ENCODE data around the gene LRBA. TPM values are rescaled to one million over a fixed set of nuclear protein-coding genes. Genes with fewer than 3 reads are reported as not detected.

LRBA gene
- total RNA-seq, 2 donors from 2014 or later: 50.1 to 59.9 TPM

- Histone ChIP-seq H3K27ac (no peak overlapping the region), H3K27me3 (no peaks in the 10 kb centered on the region), H3K36me3 (replicated peaks in 1 of 2; ENCODE audit: insufficient read depth in 1 of 2, low read depth in 2 of 2) (no peaks in the 10 kb centered on the region), H3K9me3 (no peaks in the 10 kb centered on the region), H3K4me1 (peaks cover 4% of the 10 kb centered on the region), H3K4me3 (no peak overlapping the region)
- no peak for TF ChIP-seq POLR2A (IDR thresholded peaks at IDR 0.05)
- no peak for TF ChIP-seq CTCF (IDR thresholded peaks at IDR 0.05)
- intact Hi-C loops (cut with DNase I): no loop called here
- ATAC-seq (no peak), DNase-seq (no peak)
- 86 to 94% methylated on average over 2 of the region's 2 CpGs for WGBS, 2 donors
Measured at GRCh38 chr4:150683775-150684350, 331.2 kb downstream of the LRBA start.

GRCh38 chr4:150682126-150682525, 333.0 kb downstream of the LRBA start:
- Histone ChIP-seq H3K27ac (no peak overlapping the region), H3K27me3 (no peaks in the 10 kb centered on the region), H3K36me3 (replicated peaks in 1 of 2; ENCODE audit: insufficient read depth in 1 of 2, low read depth in 2 of 2) (no peaks in the 10 kb centered on the region), H3K4me3 (no peak overlapping the region), H3K9me3 (no peaks in the 10 kb centered on the region), H3K4me1 (peaks cover 4% of the 10 kb centered on the region)
- intact Hi-C loops (cut with DNase I): no loop called here
- 93 to 100% methylated on average over 1 of the region's 1 CpG for WGBS, 2 donors
- ATAC-seq (no peak), DNase-seq (no peak)
- TF ChIP-seq CTCF (IDR thresholded peaks at IDR 0.05) (no peak), POLR2A (IDR thresholded peaks at IDR 0.05) (no peak)

- ATAC-seq: no peak
Measured at GRCh38 chr4:150681063-150681462, 334.0 kb downstream of the LRBA start.

GRCh38 chr4:150680651-150681050, 334.4 kb downstream of the LRBA start:
- no peak for DNase-seq
- intact Hi-C loops (cut with DNase I): no loop called here
- Histone ChIP-seq H3K36me3 (replicated peaks in 1 of 2; ENCODE audit: insufficient read depth in 1 of 2, low read depth in 2 of 2) (no peaks in the 10 kb centered on the region), H3K27me3 (no peaks in the 10 kb centered on the region), H3K9me3 (no peaks in the 10 kb centered on the region), H3K4me1 (peaks cover 4% of the 10 kb centered on the region), H3K27ac (no peak overlapping the region), H3K4me3 (no peak overlapping the region)
- no peak for ATAC-seq
- TF ChIP-seq CTCF (IDR thresholded peaks at IDR 0.05) (no peak), POLR2A (IDR thresholded peaks at IDR 0.05) (no peak)
- 72 to 75% methylated on average over 5 of the region's 5 CpGs for WGBS, 2 donors

More at GRCh38 chr4:150681063-150681462, 334.0 kb downstream of the LRBA start:
- Histone ChIP-seq H3K4me1 (peaks cover 4% of the 10 kb centered on the region), H3K27me3 (no peaks in the 10 kb centered on the region), H3K27ac (no peak overlapping the region), H3K36me3 (replicated peaks in 1 of 2; ENCODE audit: insufficient read depth in 1 of 2, low read depth in 2 of 2) (no peaks in the 10 kb centered on the region), H3K4me3 (no peak overlapping the region), H3K9me3 (no peaks in the 10 kb centered on the region)
- intact Hi-C loops (cut with DNase I): no loop called here
- TF ChIP-seq POLR2A (IDR thresholded peaks at IDR 0.05): no peak
- no peak for TF ChIP-seq CTCF (IDR thresholded peaks at IDR 0.05)
- DNase-seq: no peak

- no peaks in the 10 kb centered on the region for H3K36me3 ChIP-seq (replicated peaks in 1 of 2; ENCODE audit: insufficient read depth in 1 of 2, low read depth in 2 of 2)
- H3K4me1 ChIP-seq: peaks cover 4% of the 10 kb centered on the region
- ATAC-seq: no peak
- intact Hi-C loops (cut with DNase I): no loop called here
- TF ChIP-seq POLR2A (IDR thresholded peaks at IDR 0.05): no peak
- no peak for TF ChIP-seq CTCF (IDR thresholded peaks at IDR 0.05)
- DNase-seq: no peak
- no peaks in the 10 kb centered on the region for H3K9me3 ChIP-seq
- peak overlapping the region in 1 of 4 donors; percentile 35 for H3K27ac ChIP-seq
- no peak overlapping the region for H3K4me3 ChIP-seq
- no peaks in the 10 kb centered on the region for H3K27me3 ChIP-seq
- WGBS, 2 donors: 43 to 46% methylated on average over 3 of the region's 3 CpGs
Measured at GRCh38 chr4:150679765-150680343, 335.2 kb downstream of the LRBA start.

Data from body of pancreas (tissue), 4 donors.